ENCODE results near the gene SMIM24. TPM values are rescaled to one million over a fixed set of nuclear protein-coding genes. Genes with fewer than 3 reads are reported as not detected.

The SMIM24 gene
- total and polyA plus RNA-seq, 10 of the 15 experiments (the other 5 are each of a cell fraction or from before 2014, with no cell fraction given): 0.14 to 0.44 (median 0.23) TPM; not detected in 4

DNA sequence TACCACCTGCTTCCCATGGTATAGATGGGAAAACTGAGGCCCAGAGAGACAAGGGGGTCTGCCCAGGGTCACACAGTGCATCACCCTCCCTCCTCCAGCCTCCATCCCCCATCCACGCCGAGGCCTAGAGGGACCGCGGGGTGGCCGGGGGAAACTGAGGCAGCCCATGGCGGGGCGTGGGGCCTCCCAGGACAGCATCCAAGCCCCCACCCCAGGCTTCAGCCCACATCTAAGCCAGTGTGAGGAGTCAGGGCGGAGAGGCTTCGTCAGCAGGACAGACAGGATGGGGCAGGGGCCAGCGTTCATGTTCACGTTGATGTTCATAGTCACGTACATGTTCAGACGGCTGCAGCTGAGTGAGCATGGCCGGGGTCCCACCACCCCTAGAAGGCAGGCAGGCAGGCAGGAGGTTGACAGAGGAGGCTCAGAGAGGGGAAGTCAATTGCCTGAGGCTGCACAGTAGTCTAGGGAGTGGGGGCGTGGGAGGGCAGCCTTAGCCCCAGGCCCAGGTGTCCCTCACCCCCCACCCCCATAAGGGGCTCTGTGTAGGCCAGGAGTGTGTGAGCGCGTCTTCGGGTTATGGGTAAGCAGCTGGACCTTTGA lies 23.3 kb downstream of the SMIM24 start (continued):
- no peak for TF ChIP-seq ZZZ3 (IDR thresholded peaks at IDR 0.05; ENCODE audit: control insufficient read depth, insufficient read length, low read depth)
- no peak for TF ChIP-seq EZH2 (IDR thresholded peaks at IDR 0.05; ENCODE audit: borderline replicate concordance, control insufficient read depth, low read depth, low read length)
- TF ChIP-seq MAX (IDR thresholded peaks at IDR 0.05; ENCODE audit: low read depth, low read length): no peak

GRCh38 chr19:3455960-3456601 lies 24.2 kb downstream of the SMIM24 start:
- Histone ChIP-seq H3K36me3 (ENCODE audit: control insufficient read depth in 2 of 2, insufficient read depth in 2 of 2, low read length in 1 of 2) (peaks cover 12 to 30% of the 10 kb centered on the region in 2 experiments; a peak in 3 of 4 replicates), H3K27ac (ENCODE audit: control insufficient read depth, insufficient read depth) (no peak overlapping the region), H3K79me2 (ENCODE audit: control insufficient read depth, insufficient read depth, low read length) (no peaks in the 10 kb centered on the region), H3K9ac (ENCODE audit: control insufficient read depth, insufficient read depth, low read length) (no peak overlapping the region), H3K4me1 (ENCODE audit: control insufficient read depth, insufficient read depth, low read length) (no peaks in the 10 kb centered on the region), H2AFZ (ENCODE audit: control insufficient read depth, low read depth, low read length) (no peak overlapping the region), H4K20me1 (ENCODE audit: control insufficient read depth, insufficient read depth) (no peaks in the 10 kb centered on the region), H3K4me3 (no peak overlapping the region), H3K27me3 (replicated peaks in 1 of 2; ENCODE audit: control insufficient read depth in 2 of 2, insufficient read depth in 2 of 2, low read length in 1 of 2) (no peaks in the 10 kb centered on the region), H3K9me3 (replicated peaks; ENCODE audit: control insufficient read depth, insufficient read depth, low read length) (no peaks in the 10 kb centered on the region), H3K4me2 (ENCODE audit: control insufficient read depth, insufficient read depth) (no peak overlapping the region)
- ChIA-PET CTCF (no interaction called here), RAD21 (ENCODE audit: unreplicated experiment) (no interaction called here), POLR2A (no interaction called here), SMC1A (ENCODE audit: uncharacterized antibody, unreplicated experiment) (no interaction called here)
- in situ Hi-C loops (cut with MboI): no loop called here
- TF ChIP-seq, protein P1, sequence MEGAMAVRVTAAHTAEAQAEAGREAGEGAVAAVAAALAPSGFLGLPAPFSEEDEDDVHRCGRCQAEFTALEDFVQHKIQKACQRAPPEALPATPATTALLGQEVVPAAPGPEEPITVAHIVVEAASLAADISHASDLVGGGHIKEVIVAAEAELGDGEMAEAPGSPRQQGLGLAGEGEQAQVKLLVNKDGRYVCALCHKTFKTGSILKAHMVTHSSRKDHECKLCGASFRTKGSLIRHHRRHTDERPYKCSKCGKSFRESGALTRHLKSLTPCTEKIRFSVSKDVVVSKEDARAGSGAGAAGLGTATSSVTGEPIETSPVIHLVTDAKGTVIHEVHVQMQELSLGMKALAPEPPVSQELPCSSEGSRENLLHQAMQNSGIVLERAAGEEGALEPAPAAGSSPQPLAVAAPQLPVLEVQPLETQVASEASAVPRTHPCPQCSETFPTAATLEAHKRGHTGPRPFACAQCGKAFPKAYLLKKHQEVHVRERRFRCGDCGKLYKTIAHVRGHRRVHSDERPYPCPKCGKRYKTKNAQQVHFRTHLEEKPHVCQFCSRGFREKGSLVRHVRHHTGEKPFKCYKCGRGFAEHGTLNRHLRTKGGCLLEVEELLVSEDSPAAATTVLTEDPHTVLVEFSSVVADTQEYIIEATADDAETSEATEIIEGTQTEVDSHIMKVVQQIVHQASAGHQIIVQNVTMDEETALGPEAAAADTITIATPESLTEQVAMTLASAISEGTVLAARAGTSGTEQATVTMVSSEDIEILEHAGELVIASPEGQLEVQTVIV (IDR thresholded peaks at IDR 0.05; ENCODE audit: borderline replicate concordance, partially characterized antibody): no peak
- TF ChIP-seq IKZF1 (conservative IDR thresholded peaks at IDR 0.05): no peak
- no peak for TF ChIP-seq SIN3A (IDR thresholded peaks at IDR 0.05; ENCODE audit: low read depth, low read length)
- TF ChIP-seq ELK1 (IDR thresholded peaks at IDR 0.05; ENCODE audit: low read depth, low read length): no peak
- no peak for TF ChIP-seq ZNF207 (IDR thresholded peaks at IDR 0.05; ENCODE audit: borderline replicate concordance)
- FAIRE-seq: no peak
- no TSS peak for BruUV-seq (replicated peaks)
- 93% methylated on average over 34 of the region's 37 CpGs for WGBS (ENCODE audit: insufficient coverage, insufficient replicate concordance, low lambda C conversion rate, missing lambda C conversion rate)
- intact Hi-C loops (cut with micrococcal nuclease; ENCODE audit: unreplicated experiment): no loop called here
- ATAC-seq: no peak
- no peak for DNase-seq (ENCODE audit: low read depth, low spot score)
